HG03097 (cell line): ENCODE results near the gene PHF19.

ENCODE experiments used
- ATAC-seq: cut with Tn5 transposase; IDR thresholded peaks from one replicate; pipeline ENCODE4 v1.9.1; 2021; ENCODE audit not compliant: unreplicated experiment, low FRiP score

Gene PHF19

GRCh38 chr9:120876842-120877240 lies at the start of gene PHF19:
Gene PHF19, minus strand, starts transcription at chr9:120877188. Its CDS starts 2,447 bp downstream, at chr9:120874741.
- peak; percentile 22 for ATAC-seq

- ATAC-seq, result peak; percentile 7
These were observed 49.5 kb upstream of the PHF19 start, which contains the start of gene TRAF1 for GRCh38 chr9:120926397-120926928. Gene TRAF1, minus strand, starts transcription at chr9:120926796. Its CDS starts 721 bp downstream, at chr9:120926075.

GRCh38 chr9:120925535-120926396 lies 48.8 kb upstream of the PHF19 start:
- peak; percentile 33 for ATAC-seq

- no peak for ATAC-seq
These were observed 47.9 kb upstream of the PHF19 start for GRCh38 chr9:120924698-120925534.

GRCh38 chr9:120923620-120924328 lies 46.8 kb upstream of the PHF19 start:
- no peak for ATAC-seq

GRCh38 chr9:120922404-120923195 lies 45.6 kb upstream of the PHF19 start:
- ATAC-seq, result no peak

GRCh38 chr9:120921661-120922181 lies 44.7 kb upstream of the PHF19 start:
- ATAC-seq, result no peak

GRCh38 chr9:120920806-120921178 lies 43.8 kb upstream of the PHF19 start:
- no peak for ATAC-seq

- ATAC-seq, result no peak
These were observed 43.1 kb upstream of the PHF19 start for GRCh38 chr9:120919843-120920805.

- no peak for ATAC-seq
These were observed 42.2 kb upstream of the PHF19 start for GRCh38 chr9:120918931-120919842.

GRCh38 chr9:120917929-120918762 lies 41.2 kb upstream of the PHF19 start:
- ATAC-seq, result no peak

- ATAC-seq, result no peak
These were observed 40.2 kb upstream of the PHF19 start for GRCh38 chr9:120916991-120917880.

GRCh38 chr9:120916588-120916987 lies 39.6 kb upstream of the PHF19 start:
- ATAC-seq, result no peak

- ATAC-seq, result no peak
These were observed 39.0 kb upstream of the PHF19 start for GRCh38 chr9:120915854-120916470.

- ATAC-seq, result no peak
These were observed 38.0 kb upstream of the PHF19 start for GRCh38 chr9:120914953-120915352.
